G401 (cell line): ENCODE measurements around the gene SAC3D1. TPM values are rescaled to one million over a fixed set of nuclear protein-coding genes. Genes with fewer than 3 reads are reported as not detected.

Experiments used
- DNase-seq: peaks from one replicate; pipeline ENCODE4 v3.0.0-alpha.2; 2015; ENCODE audit warnings: low spot score
- in situ Hi-C: cut with HindIII; loops from 2 replicates; pipeline ENCODE4 v1.10.0; 2016; ENCODE audit warnings: low sequenced_read_pairs, mixed read lengths
- total RNA-seq: library from RNA; depleted of rRNA; stranded (reverse); fragments of >200 nt; shearing (Covaris generic); gene quantifications from 2 replicates; pipeline ENCODE4 v1.2.3, GENCODE V29; 2014; rRNA removed

SAC3D1 gene
- total RNA-seq, 1 experiment from 2014 or later, result 52.9 TPM

DNA sequence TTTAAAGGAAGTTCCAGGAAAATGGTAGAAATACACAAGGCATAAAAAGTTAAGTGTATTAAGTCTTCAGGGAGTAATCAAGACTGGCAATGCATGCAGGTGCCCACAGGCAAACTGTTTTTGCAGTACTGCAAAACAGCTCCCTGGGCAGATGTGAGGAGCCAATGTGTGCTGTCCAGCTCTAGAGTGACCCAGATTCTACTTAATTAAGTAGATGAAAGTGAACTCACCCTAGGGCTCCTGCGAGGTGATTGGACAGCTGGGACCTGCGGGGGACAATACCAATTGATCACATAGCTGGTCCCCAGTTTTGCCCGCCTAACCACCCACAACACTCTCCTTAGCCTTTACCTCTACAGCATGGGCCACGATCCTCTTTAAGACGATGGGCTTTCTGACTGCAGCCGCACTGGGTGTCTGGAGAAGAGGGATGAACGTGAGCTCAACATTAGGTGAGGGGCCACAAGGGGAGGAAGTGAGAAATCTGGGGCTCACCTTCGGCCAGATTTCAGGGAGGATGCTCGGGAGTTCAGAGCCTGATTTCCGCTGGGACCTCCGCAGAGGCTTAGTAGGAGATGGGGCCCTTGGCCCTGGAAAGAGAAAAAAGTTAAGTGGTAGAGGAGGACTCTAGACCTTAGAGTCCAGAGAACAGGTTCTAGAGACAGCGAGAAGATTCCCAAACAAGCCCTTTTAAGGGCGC lies 42.3 kb downstream of the SAC3D1 start:
- in situ Hi-C loops, result no loop called here
- no peak for DNase-seq

DNA sequence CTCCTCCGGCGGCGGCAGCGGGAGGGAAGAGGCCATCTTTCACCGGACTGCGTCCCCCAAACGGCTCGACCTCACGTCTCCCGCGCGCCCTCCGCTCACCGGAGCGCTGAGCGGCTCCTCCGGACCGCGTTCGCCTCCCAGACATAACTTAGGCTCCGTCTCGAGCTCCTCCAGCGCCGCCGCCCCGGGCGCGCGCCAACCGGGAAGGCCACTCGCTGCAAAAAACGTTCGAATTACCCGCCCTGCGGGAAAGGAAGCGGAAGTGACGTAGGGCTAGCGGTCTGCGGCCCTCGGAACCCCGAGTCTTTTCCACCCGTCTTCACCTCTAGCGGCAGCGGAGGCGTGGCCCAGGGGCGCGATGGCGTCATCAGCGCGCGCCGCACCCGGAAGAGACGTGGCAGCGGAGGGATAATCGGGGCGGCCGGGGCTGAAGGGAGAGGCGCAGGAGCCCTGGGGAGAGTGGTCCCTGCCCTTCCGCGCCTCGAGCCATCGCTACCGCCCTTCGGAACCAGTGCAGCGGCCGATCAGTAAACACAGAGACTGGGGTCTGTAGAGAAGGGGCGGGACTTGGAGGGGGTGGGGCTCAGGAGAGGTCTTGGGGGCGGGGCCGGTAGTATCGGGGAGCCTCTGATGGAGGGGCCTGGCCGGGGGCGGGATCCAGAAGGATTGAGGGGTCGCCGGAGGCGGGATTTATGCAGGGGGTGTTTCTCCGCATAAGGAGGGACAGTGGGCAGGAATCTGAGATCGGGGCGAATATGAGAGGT lies 43.0 kb downstream of the SAC3D1 start, which contains the start of the genes CDCA5 and ZFPL1:
CDCA5 (minus strand) TSS at position 207 of the 764 bp plus-strand sequence; CDS start at position 145, 62 bp downstream.
ZFPL1 (plus strand) TSS at position 389 of the 764 bp plus-strand sequence. CDS start 477 bp downstream, outside the sequence.
- peak; percentile 96 for DNase-seq
- in situ Hi-C loops, result no loop called here

DNA sequence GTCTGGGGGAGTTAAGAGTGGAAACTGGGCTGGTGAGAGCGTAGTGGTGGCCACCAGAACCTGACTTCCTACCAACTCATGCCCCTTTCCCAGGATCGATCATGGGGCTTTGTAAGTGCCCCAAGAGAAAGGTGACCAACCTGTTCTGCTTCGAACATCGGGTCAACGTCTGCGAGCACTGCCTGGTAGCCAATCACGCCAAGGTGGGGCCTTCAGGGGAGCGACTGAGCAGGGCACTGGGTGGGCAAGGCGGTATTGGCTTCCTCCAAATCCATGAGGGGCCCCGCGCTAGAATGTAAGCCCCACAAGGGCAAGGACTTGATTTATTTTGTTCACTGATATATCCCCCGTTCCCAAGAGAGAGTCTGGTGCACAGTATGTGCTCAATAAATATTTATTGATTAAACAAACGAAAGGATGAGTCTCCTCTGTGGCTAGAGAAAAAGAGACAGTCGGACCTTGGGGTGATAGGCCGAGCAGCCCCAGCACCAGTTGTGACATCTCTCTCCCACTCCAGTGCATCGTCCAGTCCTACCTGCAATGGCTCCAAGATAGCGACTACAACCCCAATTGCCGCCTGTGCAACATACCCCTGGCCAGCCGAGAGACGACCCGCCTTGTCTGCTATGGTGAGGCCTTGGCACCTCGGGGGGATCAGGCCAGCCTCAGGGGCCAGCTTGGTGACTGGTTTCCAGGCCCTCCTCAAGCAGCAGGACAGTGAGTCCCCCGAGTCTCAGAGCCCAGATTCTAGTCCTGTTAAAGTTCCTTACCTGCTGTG lies 43.8 kb downstream of the SAC3D1 start:
- in situ Hi-C loops, result no loop called here
- DNase-seq, result no peak

DNA sequence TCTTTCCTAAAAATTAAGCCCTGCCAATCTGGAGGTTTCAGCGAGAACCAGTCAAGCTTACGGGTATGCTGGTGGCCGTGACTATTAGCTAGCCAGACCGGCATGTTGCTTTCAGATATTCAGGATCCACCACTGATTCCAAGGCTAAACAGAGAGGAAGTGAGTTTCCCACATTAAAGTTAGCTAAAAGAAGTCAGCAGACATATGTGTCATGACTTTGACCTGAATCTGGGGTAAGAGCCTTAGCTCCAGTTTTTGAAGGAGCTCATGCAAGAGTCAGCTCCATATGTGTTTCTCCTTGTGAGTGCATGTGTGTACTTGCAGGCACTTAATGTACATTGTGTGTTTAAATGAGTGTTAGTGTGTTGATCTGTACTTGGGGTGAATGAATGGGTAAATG lies 44.4 kb downstream of the SAC3D1 start:
- in situ Hi-C loops, result no loop called here
- DNase-seq, result no peak

DNA sequence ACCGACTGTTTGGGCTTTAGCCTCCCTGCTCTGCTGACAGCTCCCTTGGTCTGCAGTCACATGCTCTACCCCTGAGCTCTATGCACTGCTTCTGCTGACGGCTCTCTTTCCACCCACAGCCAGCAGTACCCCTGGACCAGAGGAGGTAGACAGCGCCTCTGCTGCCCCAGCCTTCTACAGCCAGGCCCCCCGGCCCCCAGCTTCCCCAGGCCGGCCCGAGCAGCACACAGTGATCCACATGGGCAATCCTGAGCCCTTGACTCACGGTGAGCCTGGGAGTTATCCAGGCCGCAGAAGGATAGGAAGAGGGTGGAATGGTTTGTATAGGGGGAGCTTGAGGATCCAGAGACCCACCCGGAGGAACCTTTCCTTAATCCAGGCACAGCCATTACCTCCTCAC lies 45.8 kb downstream of the SAC3D1 start:
- in situ Hi-C loops, result no loop called here
- no peak for DNase-seq

DNA sequence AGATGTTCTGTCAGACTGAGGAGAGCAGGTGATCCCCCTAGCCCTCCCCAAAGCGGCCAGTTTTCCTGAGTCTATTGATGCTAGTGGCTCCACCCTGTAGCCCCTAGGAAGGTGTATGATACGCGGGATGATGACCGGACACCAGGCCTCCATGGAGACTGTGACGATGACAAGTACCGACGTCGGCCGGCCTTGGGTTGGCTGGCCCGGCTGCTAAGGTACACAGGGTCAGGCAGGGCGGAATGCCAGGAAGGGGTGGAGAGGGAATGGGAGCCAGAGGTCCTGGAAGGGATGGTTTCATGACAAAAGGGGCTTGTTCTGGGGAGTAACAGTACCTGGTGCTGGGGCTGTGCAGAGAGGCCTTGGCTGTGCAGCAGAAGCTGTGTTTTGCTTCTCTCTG lies 46.2 kb downstream of the SAC3D1 start:
- in situ Hi-C loops, result no loop called here
- DNase-seq, result no peak

DNA sequence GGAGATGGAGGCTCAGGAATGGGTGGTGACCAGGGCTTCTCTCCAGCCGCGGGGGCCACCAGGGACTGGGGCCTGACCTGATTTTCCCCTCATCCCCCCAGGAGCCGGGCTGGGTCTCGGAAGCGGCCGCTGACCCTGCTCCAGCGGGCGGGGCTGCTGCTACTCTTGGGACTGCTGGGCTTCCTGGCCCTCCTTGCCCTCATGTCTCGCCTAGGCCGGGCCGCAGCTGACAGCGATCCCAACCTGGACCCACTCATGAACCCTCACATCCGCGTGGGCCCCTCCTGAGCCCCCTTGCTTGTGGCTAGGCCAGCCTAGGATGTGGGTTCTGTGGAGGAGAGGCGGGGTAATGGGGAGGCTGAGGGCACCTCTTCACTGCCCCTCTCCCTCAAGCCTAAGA lies 46.8 kb downstream of the SAC3D1 start:
- in situ Hi-C loops, result no loop called here
- no peak for DNase-seq

DNA sequence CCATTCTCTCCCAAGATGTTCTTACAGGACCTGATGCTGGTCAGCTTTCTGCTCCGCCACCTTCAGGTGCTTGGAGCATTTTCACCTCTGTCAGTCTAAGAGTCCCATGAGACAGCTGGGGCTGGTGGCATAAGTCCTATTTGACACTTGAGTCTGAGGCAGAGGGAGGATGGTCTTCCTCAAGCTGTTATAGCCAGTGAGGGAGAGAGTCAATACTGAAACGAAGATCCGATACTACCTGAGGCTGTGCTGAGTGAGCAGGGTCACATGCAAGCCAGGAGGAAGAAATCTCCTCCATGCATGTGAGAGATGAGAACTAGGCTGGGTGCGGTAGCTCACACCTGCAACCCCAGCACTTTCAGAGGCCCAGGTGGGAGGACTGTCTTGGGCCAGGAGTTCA lies 48.6 kb downstream of the SAC3D1 start:
- DNase-seq, result no peak
- in situ Hi-C loops, result no loop called here

DNA sequence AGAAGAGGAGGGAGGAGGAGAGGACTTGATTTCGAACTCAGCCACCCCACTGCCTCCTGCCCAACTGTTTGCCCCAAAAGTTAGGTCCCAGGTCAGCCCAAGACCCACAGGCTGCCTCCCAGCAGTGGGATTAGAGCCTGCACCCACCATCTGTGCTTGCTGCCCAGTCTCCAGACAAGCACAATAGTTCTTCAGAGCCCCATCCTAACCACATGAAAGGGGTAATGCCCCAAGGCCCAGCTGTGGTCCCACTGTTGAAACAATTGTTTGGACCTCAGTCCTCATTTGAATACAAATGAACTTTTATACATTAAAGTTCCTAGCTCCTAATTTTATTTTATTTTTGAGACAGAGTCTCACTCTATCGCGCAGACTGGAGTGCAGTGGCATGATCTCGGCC lies 49.6 kb downstream of the SAC3D1 start:
- in situ Hi-C loops, result no loop called here
- DNase-seq, result no peak

Other genes starting within 250 kb of the SAC3D1 start
- gene MAP4K2, start 238.0 kb upstream of the SAC3D1 start, total RNA-seq, result 24.7 and 26.6 TPM in 2 replicates
- gene MEN1, start 230.7 kb upstream of the SAC3D1 start, total RNA-seq, result 12.3 and 13.9 TPM in 2 replicates
- 1.6 and 2.3 TPM in 2 replicates for gene CDC42BPG, start 196.6 kb upstream of the SAC3D1 start, total RNA-seq
- gene EHD1, start 162.6 kb upstream of the SAC3D1 start, total RNA-seq, result 25.3 and 32.4 TPM in 2 replicates
- 15.8 and 20.5 TPM in 2 replicates for gene ATG2A, start 124.0 kb upstream of the SAC3D1 start, total RNA-seq
- gene PPP2R5B, start 116.5 kb upstream of the SAC3D1 start, total RNA-seq, result 11.7 and 20.5 TPM in 2 replicates
- gene GPHA2, start 105.3 kb upstream of the SAC3D1 start, total RNA-seq, result 0.54 and 0.80 TPM in 2 replicates
- gene MAJIN, start 69.1 kb upstream of the SAC3D1 start, total RNA-seq, result not detected in 2 replicates
- gene BATF2, start 44.2 kb upstream of the SAC3D1 start, total RNA-seq, result 0.37 and 4.1 TPM in 2 replicates
- 175 and 216 TPM in 2 replicates for gene ARL2, start 27.1 kb upstream of the SAC3D1 start, total RNA-seq
- 10.1 and 12.8 TPM in 2 replicates for gene SNX15, start 13.8 kb upstream of the SAC3D1 start, total RNA-seq
- gene NAALADL1, start 17.3 kb downstream of the SAC3D1 start, total RNA-seq, result not detected in 2 replicates
- gene CDCA5, start 42.8 kb downstream of the SAC3D1 start, total RNA-seq, result 59.1 and 71.2 TPM in 2 replicates
- 17.7 and 42.6 TPM in 2 replicates for gene ZFPL1, start 43.0 kb downstream of the SAC3D1 start, total RNA-seq
- gene VPS51, start 55.0 kb downstream of the SAC3D1 start, total RNA-seq, result 212 and 303 TPM in 2 replicates
- gene TM7SF2, start 70.7 kb downstream of the SAC3D1 start, total RNA-seq, result 23.5 and 39.0 TPM in 2 replicates
- 12.7 and 21.0 TPM in 2 replicates for gene ZNHIT2, start 76.5 kb downstream of the SAC3D1 start, total RNA-seq
- gene FAU, start 80.9 kb downstream of the SAC3D1 start, total RNA-seq, result 137 and 188 TPM in 2 replicates
- 108 and 117 TPM in 2 replicates for gene MRPL49, start 81.1 kb downstream of the SAC3D1 start, total RNA-seq
- 6.9 and 16.3 TPM in 2 replicates for gene SYVN1, start 93.3 kb downstream of the SAC3D1 start, total RNA-seq
- 2.0 and 3.4 TPM in 2 replicates for gene SPDYC, start 129.0 kb downstream of the SAC3D1 start, total RNA-seq
- gene CAPN1, start 140.7 kb downstream of the SAC3D1 start, total RNA-seq, result 76.6 and 128 TPM in 2 replicates
- 10.8 and 19.4 TPM in 2 replicates for gene POLA2, start 220.8 kb downstream of the SAC3D1 start, total RNA-seq